CMK (cell line): ENCODE results near the gene TOM1L1.

Experiments used
- DNase-seq: peaks from one replicate; pipeline ENCODE4 v3.0.0-alpha.2; 2010; ENCODE audit warnings: low read depth

Gene TOM1L1

GRCh38 chr17:54947396-54947795 is 46.7 kb downstream of the TOM1L1 start:
- DNase-seq, result no peak

- DNase-seq, result no peak
Measured at GRCh38 chr17:54948380-54948779, 47.7 kb downstream of the TOM1L1 start.

DNA sequence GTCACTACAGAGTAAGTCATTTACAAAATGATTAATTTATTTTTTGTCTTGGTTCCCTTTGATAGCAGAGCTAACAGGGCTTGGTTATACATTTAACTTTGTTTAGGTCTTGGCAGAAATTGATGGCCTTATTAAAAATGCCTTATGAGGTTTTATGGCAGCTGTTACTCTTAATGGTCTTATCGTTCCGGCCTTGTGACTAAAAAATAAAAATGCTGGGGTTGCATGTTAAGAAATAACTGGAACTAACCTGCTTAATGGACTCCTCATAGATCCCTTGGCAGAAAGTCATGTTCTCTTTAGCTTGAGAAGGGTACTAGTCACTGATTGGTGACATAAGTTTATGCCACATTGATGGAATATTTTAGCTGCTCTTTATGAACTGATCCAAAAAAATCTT is 49.5 kb downstream of the TOM1L1 start:
- DNase-seq, result no peak

GRCh38 chr17:54951286-54951685 is 50.6 kb downstream of the TOM1L1 start:
- DNase-seq, result no peak

GRCh38 chr17:54956791-54957190 is 56.1 kb downstream of the TOM1L1 start:
- DNase-seq, result no peak

- DNase-seq, result no peak
Measured at GRCh38 chr17:54967621-54968261, 67.1 kb downstream of the TOM1L1 start.

DNA sequence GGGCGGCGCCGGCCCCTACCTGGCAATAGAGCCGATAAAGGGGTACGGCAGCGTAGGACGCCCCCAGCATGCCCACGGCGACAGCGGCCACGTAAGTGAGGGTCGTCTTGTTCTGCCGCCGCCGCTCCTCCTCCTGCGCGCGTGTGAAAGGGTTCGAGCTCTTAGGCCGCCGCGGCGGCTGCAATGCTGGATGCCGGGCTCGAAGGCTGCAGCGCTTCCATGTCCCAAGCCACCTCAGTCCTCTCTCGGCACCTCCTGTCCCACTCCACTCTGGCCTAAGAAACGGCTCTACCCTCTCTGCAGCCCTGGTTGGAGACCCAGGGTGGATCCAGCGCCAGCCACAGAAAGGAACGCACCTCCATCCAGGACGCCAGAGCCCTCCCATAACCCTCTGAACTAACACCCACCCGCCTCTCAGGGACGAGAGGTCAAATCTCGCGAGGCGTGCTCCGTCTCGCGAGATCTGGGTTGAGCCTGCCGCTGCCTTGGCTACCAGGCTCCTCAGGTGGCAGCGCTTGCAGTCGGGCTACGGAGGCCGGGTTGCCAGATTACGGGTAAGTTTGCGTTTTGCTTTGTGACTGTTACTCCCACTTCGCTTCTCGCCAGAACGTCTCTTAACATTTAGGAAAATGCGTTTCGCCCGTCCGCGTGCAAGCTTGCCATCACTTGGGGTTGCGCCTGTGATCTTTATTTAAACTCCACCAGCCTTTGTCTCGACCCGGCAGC is 67.8 kb downstream of the TOM1L1 start, which contains the start of the genes COX11 and STXBP4:
Gene COX11, minus strand, starts transcription at position 393 of the 726 bp plus-strand sequence. Its CDS starts 8 bp downstream, at position 385.
Gene STXBP4, plus strand, starts transcription at position 504 of the 726 bp plus-strand sequence. CDS start 17,455 bp downstream, outside the sequence.
- DNase-seq, result peak; percentile 97

DNA sequence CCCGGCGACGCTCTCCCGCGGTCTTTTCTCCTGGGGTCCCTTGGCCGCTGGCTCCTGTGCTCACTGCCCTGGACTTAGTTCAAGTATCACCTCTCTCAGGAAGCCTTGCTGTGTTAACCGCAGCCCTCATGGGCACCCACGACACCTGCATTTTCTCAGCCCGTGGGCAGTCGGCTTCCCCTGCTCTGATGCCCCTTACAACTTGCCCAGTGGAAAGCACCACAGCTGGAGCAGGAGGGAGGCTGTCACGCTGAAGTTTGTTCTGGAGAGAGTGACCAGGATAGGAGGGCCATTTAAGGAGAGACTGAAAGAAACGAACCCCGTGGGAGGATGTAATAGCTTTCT is 68.3 kb downstream of the TOM1L1 start:
- no peak for DNase-seq

- no peak for DNase-seq
Measured at GRCh38 chr17:54969658-54970572, 69.3 kb downstream of the TOM1L1 start.

DNA sequence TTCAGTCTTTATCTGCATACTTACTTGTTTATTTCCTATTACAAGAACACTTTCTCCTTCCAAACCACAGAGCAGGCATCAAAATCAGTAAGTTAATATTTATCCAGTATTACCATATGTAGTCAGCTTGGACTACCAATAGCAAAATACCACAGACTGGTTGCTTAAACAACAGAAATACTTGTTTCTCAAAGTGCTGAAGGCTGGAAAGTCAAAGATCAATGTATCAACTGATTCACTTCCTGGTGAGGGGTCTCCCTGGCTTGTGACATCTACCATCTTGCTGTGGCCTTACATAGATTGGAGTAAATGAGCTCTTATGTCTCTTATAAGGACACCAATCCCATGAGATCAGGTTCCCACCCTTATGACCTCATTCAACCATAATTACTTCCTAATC is 70.5 kb downstream of the TOM1L1 start:
- DNase-seq, result no peak

DNA sequence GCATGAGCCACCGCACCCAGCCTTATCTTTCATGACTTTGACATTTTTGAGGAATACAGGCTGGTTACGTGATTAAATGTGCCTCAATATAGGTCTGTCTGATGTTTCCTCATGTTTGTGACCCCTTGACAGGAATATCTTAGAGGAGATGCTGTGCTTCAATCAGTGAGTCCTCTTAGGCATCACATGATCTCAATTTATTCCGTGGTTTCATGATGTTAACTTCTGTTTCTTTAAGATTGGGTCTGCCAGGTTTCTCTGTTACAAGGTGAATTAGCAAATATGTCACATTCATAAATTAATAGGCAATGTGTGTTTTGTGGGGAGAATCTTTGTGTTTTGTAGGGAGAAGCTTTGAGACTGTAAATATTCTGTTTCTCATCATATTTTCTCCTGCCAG is 71.2 kb downstream of the TOM1L1 start:
- no peak for DNase-seq

DNA sequence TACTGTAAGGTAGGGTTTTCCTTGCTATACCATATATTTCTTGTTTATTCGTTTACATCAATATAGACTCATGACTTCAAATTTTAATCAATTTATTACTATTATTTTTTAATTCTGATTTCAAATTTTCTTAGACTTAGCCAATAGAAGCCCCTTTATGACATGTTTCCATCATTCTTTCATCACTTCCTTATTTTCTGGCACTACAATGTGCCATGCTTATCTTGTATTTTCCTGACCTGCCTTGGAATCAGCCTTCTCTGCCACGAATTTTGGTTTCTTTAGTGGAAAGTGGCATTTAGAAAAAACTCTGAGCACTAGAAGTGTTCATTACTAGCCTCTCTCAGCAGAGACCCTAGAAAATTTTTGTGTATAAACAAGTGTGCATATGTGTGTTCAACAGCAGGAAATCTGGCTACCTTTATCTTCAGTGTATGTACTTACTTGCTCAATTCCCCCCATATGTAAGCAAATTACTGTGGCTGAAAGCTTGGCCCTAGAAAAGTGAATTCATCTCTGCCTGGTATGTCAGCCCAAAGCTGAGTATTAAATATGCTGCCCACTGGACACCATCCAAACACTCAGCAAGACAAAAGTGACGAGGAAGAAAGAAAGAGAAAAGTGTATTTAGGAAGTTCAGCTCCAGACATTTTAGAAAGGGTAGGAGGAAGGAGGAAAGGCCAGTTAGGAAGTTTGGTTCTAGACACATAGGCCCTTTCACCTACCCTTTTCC is 71.9 kb downstream of the TOM1L1 start:
- no peak for DNase-seq

GRCh38 chr17:54974759-54975158 is 74.1 kb downstream of the TOM1L1 start:
- DNase-seq, result no peak

- no peak for DNase-seq
Measured at GRCh38 chr17:54976316-54976715, 75.7 kb downstream of the TOM1L1 start.

- no peak for DNase-seq
Measured at GRCh38 chr17:54977744-54978143, 77.1 kb downstream of the TOM1L1 start.

GRCh38 chr17:54979657-54980056 is 79.0 kb downstream of the TOM1L1 start:
- no peak for DNase-seq

GRCh38 chr17:54980375-54980774 is 79.7 kb downstream of the TOM1L1 start:
- no peak for DNase-seq

DNA sequence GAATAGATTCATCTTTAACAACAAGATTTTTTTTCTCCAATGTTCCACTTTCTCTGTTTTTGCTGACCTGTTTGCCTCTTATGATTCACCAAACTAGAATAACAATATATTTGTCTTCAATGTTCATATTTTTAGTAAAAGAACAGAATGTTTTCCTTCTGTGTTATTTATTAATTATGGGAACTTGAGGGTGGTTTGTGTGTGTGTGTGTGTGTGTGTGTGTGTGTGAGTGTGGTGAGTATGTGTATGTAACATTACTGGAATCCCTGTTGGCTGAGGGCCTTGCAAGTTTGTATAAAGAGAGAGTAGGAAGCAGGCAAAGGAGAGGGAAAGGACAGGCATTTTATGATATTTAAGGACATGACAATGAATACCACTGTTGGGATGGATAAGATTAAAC is 81.7 kb downstream of the TOM1L1 start:
- no peak for DNase-seq

DNA sequence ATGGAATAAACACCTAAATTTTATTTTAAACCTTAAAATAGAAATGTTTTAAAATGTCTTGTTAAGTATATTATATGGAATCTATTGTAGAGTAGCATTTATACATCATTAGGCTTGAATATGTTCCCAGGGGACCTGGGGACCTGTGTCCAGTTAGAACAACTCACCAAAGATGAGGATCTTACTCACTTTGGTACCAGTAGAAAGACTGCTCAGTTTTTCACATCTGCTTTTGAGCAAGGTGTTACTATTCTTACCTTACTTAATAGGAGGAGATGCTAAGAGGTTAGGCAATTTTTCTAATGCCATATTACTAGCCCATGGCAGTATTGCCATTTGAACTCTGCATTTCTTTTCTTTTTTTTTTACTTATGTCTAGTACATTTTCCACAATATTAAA is 82.6 kb downstream of the TOM1L1 start:
- no peak for DNase-seq

- DNase-seq, result no peak
Measured at GRCh38 chr17:54985476-54985875, 84.8 kb downstream of the TOM1L1 start.

GRCh38 chr17:54990118-54990517 is 89.5 kb downstream of the TOM1L1 start:
- no peak for DNase-seq

GRCh38 chr17:54991567-54991966 is 90.9 kb downstream of the TOM1L1 start:
- no peak for DNase-seq
